Brain pericyte (primary cell): ENCODE measurements around the gene CDK5RAP3.
A peak's percentile ranks its signal among the peaks of the same experiment; 100 is the strongest.
"Not testable (repeated sequence)": the region's sequence is repeated elsewhere in the genome, so short reads cannot be mapped to it uniquely, and the experiment has no call there.

ENCODE experiments used
- DNase-seq: peaks from one replicate; pipeline ENCODE4 v3.0.0-alpha.2; 2012; ENCODE audit warnings: low read depth, low spot score

The CDK5RAP3 gene, protein sequence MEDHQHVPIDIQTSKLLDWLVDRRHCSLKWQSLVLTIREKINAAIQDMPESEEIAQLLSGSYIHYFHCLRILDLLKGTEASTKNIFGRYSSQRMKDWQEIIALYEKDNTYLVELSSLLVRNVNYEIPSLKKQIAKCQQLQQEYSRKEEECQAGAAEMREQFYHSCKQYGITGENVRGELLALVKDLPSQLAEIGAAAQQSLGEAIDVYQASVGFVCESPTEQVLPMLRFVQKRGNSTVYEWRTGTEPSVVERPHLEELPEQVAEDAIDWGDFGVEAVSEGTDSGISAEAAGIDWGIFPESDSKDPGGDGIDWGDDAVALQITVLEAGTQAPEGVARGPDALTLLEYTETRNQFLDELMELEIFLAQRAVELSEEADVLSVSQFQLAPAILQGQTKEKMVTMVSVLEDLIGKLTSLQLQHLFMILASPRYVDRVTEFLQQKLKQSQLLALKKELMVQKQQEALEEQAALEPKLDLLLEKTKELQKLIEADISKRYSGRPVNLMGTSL

GRCh38 chr17:47970725-47971499 is at the start of gene CDK5RAP3:
TSS of gene CDK5RAP3 (plus strand) at chr17:47971113. CDS start at chr17:47971147, 34 bp downstream.
- peak; percentile 99 for DNase-seq

- DNase-seq, result no peak
Observed at GRCh38 chr17:47924785-47925677, 45.9 kb upstream of the CDK5RAP3 start.

DNA sequence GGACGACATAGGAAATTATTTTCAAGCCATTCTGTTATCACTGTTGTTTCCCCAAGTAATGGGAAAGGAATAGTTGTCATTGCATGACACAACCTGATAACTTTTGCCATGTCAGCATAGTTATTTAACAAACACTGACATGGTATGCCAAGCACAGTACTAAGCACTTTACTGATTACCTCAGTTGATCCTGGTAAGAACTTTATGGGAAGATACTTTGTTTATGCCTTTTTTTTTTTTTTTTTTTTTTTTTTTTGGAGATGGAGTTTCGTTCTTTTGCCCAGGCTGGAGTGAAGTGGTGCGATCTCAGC is 45.3 kb upstream of the CDK5RAP3 start:
- no peak for DNase-seq

GRCh38 chr17:47927821-47928400 is 43.0 kb upstream of the CDK5RAP3 start:
- no peak for DNase-seq

- DNase-seq, result no peak
Observed at GRCh38 chr17:47928415-47928814, 42.5 kb upstream of the CDK5RAP3 start.

DNA sequence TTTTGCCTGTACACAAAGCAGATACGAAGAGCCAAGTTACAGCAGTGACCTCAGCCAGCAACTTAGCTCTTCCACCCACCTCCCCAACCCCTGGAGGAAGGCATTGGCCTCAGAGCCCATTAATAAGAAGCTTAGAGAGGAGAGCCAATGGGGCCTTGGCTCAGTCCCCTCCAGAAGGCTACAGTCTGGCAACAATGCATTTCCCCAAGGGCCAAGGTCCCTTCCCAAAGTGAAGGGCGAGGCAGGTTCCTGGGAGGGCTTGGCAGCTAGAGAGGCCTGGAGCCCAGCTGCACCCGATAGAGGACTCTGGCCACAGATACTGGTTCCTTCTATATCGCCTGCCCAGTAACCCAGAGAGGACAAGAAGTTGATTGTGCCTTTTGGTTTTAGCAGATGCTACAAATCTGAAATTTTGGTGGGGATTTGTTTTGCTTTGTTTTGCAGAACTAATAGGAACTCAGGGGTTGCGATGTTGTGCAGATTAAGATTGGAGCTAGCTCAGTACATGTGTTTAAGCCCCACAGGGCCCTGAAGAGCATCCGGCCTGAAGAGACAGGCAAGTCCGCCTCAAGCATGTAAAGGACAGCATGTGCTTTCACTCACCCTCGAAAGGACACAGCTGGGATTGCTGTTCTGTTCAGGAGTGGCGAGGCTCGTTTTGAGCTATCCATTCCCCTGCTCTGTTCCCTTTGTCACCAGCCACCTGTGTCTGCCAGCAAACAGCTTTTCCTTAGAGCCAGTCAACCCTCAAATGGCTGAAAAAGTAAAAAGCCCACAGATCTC is 41.5 kb upstream of the CDK5RAP3 start:
- DNase-seq, result no peak

GRCh38 chr17:47931848-47932247 is 39.1 kb upstream of the CDK5RAP3 start:
- no peak for DNase-seq

GRCh38 chr17:47934856-47935255 is 36.1 kb upstream of the CDK5RAP3 start:
- no peak for DNase-seq

DNA sequence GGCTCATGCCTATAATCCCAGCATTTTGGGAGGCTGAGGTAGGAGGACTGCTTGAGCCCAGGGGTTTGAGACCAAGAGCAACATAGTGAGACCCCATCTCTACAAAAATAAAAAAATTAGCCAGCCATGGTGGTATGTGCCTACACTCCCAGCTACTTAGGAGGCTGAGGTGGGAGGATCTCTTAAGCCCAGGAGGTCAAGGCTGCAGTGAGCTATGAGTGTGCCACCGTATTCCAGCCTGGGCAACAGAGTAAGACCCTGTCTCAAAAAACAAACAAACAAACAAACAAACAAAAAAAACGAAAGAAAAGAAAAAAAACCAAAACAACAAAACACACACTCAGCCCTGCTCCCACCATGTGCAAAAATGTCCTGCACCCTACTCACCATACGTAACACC is 35.4 kb upstream of the CDK5RAP3 start:
- DNase-seq, result not testable (repeated sequence)

- no peak for DNase-seq
Observed at GRCh38 chr17:47935961-47936360, 35.0 kb upstream of the CDK5RAP3 start.

- no peak for DNase-seq
Observed at GRCh38 chr17:47937941-47938340, 33.0 kb upstream of the CDK5RAP3 start.

GRCh38 chr17:47941246-47942095 is 29.4 kb upstream of the CDK5RAP3 start, which contains the start of gene PNPO:
TSS of gene PNPO (plus strand) at chr17:47941571. CDS start at chr17:47941676, 105 bp downstream.
- peak; percentile 88 for DNase-seq

DNA sequence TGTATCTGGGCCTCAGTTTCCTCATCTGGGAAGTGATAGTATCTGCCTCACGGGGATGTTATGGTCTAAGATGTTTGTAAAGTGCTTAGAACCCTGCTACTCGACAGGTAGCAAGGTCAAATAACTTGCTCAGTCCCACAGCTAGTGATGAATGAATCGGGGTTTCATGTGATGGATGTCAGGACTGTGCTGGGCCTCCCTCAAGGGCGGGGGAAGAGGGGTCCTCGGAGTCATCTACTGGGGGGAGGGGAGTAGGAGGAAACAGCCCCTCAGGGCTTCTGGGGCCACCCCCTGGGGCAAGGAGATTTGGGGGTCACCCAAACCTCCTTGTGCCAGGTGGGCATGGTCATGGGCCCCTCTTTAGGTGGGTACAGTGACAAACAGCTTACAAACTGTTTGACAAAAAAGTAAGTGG is 28.8 kb upstream of the CDK5RAP3 start:
- no peak for DNase-seq

DNA sequence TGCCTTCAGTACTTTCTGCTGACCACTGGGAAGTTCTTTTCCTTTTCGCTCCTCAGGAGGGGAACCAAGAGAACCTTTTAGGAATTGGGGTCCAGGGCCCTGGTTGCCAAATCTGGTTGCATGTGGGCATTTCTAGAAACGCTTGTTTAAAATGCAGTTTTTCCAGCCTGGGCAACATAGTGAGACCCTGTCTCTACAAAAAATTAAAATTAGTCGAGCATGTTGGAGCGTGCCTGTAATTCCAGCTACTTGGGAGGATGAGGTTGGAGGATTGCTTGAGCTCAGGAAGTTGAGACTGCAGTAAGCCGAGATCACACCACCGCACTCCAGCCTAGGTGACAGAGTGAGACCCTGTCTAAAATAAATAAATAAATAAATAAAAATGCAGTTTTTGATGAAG is 28.3 kb upstream of the CDK5RAP3 start:
- DNase-seq, result no peak

- DNase-seq, result no peak
Observed at GRCh38 chr17:47945080-47945479, 25.8 kb upstream of the CDK5RAP3 start.

- DNase-seq, result no peak
Observed at GRCh38 chr17:47945529-47946508, 25.1 kb upstream of the CDK5RAP3 start.

DNA sequence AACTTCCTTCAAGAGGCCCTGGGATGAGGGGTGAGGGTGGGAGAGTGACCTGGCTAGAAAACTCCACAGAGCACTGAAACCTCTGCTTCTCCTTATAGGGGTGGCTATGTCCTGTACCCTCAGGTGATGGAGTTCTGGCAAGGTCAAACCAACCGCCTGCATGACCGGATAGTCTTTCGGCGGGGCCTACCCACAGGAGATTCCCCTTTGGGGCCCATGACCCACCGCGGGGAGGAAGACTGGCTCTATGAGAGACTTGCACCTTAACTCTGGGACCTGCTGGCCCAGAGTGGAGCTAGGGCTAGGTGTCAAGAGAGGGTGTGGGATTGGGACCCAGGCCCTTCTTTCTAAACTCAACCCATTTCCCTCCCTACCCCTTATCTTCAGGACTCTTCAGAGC is 24.4 kb upstream of the CDK5RAP3 start:
- DNase-seq, result no peak

- DNase-seq, result peak; percentile 26
Observed at GRCh38 chr17:47946929-47947397, 23.9 kb upstream of the CDK5RAP3 start.
